Osteocyte (in vitro differentiated cells): ENCODE results near the gene GID4. TPM values are rescaled to one million over a fixed set of nuclear protein-coding genes. Genes with fewer than 3 reads are reported as not detected.

Experiments used
- DNase-seq: peaks from one replicate; pipeline ENCODE4 v3.0.0; 2021; ENCODE audit warnings: mixed read lengths; ENCODE audit not compliant: unreplicated experiment; ENCODE audit errors: extremely low spot score
- H3K27ac Mint-ChIP-seq: one replicate; pipeline ENCODE4 v1.8.0; 2021; ENCODE audit warnings: mild to moderate bottlenecking, mixed read lengths; ENCODE audit not compliant: unreplicated experiment
- H3K27me3 Mint-ChIP-seq: one replicate; pipeline ENCODE4 v1.8.0; 2021; ENCODE audit warnings: mixed read lengths; ENCODE audit not compliant: unreplicated experiment
- H3K36me3 Mint-ChIP-seq: one replicate; pipeline ENCODE4 v1.8.0; 2021; ENCODE audit warnings: mixed read lengths; ENCODE audit not compliant: unreplicated experiment
- H3K4me1 Mint-ChIP-seq: one replicate; pipeline ENCODE4 v1.8.0; 2021; ENCODE audit warnings: mixed read lengths; ENCODE audit not compliant: unreplicated experiment
- H3K4me3 Mint-ChIP-seq: one replicate; pipeline ENCODE4 v1.8.0; 2021; ENCODE audit warnings: mild to moderate bottlenecking, moderate library complexity, mixed read lengths; ENCODE audit not compliant: unreplicated experiment
- H3K9me3 Mint-ChIP-seq: one replicate; pipeline ENCODE4 v1.8.0; 2021; ENCODE audit warnings: mixed read lengths; ENCODE audit not compliant: unreplicated experiment
- total RNA-seq: library from RNA; stranded (reverse); gene quantifications from 2 replicates; pipeline ENCODE4 v1.2.1, GENCODE V29; 2021
- TF ChIP-seq, protein P1 (sequence below): fragments of 200-600 bp; sonication (generic); IDR thresholded peaks from 2 replicates; pipeline ENCODE4 v1.5.0; 2021; ENCODE audit warnings: antibody characterized with exemption, mild to moderate bottlenecking, moderate library complexity

The GID4 gene
- total RNA-seq, 1 donor from 2014 or later = 9.2 TPM

GRCh38 chr17:18069101-18069500, 29.9 kb downstream of the GID4 start:
- no peaks in the 10 kb centered on the region for H3K9me3 Mint-ChIP-seq
- no peaks in the 10 kb centered on the region for H3K27me3 Mint-ChIP-seq
- H3K4me3 Mint-ChIP-seq = no peak overlapping the region
- no peak overlapping the region for H3K27ac Mint-ChIP-seq
- TF ChIP-seq, protein P1, sequence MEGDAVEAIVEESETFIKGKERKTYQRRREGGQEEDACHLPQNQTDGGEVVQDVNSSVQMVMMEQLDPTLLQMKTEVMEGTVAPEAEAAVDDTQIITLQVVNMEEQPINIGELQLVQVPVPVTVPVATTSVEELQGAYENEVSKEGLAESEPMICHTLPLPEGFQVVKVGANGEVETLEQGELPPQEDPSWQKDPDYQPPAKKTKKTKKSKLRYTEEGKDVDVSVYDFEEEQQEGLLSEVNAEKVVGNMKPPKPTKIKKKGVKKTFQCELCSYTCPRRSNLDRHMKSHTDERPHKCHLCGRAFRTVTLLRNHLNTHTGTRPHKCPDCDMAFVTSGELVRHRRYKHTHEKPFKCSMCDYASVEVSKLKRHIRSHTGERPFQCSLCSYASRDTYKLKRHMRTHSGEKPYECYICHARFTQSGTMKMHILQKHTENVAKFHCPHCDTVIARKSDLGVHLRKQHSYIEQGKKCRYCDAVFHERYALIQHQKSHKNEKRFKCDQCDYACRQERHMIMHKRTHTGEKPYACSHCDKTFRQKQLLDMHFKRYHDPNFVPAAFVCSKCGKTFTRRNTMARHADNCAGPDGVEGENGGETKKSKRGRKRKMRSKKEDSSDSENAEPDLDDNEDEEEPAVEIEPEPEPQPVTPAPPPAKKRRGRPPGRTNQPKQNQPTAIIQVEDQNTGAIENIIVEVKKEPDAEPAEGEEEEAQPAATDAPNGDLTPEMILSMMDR = no peak
- DNase-seq = no peak
- H3K4me1 Mint-ChIP-seq = peaks cover 12% of the 10 kb centered on the region
- peaks cover 18% of the 10 kb centered on the region for H3K36me3 Mint-ChIP-seq

GRCh38 chr17:18070861-18071340, 31.7 kb downstream of the GID4 start:
- Mint-ChIP-seq H3K9me3 (no peaks in the 10 kb centered on the region), H3K27ac (no peak overlapping the region), H3K4me1 (peaks cover 12% of the 10 kb centered on the region), H3K4me3 (no peak overlapping the region), H3K36me3 (peaks cover 3% of the 10 kb centered on the region), H3K27me3 (peaks cover 9% of the 10 kb centered on the region)
- TF ChIP-seq, protein P1 = no peak
- no peak for DNase-seq

GRCh38 chr17:18071751-18072150, 32.5 kb downstream of the GID4 start:
- Mint-ChIP-seq H3K4me1 (peaks cover 12% of the 10 kb centered on the region), H3K4me3 (no peak overlapping the region), H3K27ac (no peak overlapping the region), H3K36me3 (no peaks in the 10 kb centered on the region), H3K27me3 (peaks cover 13% of the 10 kb centered on the region), H3K9me3 (no peaks in the 10 kb centered on the region)
- TF ChIP-seq, protein P1 = no peak
- no peak for DNase-seq

GRCh38 chr17:18074566-18075272, 35.5 kb downstream of the GID4 start:
- DNase-seq = no peak
- no peaks in the 10 kb centered on the region for H3K36me3 Mint-ChIP-seq
- H3K4me3 Mint-ChIP-seq = no peak overlapping the region
- no peak overlapping the region for H3K27ac Mint-ChIP-seq
- H3K9me3 Mint-ChIP-seq = no peaks in the 10 kb centered on the region
- H3K4me1 Mint-ChIP-seq = peaks cover 12% of the 10 kb centered on the region
- H3K27me3 Mint-ChIP-seq = peaks cover 20% of the 10 kb centered on the region
- TF ChIP-seq, protein P1 = no peak

GRCh38 chr17:18076936-18077335, 37.7 kb downstream of the GID4 start:
- H3K4me3 Mint-ChIP-seq = no peak overlapping the region
- no peak for DNase-seq
- no peaks in the 10 kb centered on the region for H3K9me3 Mint-ChIP-seq
- H3K27ac Mint-ChIP-seq = no peak overlapping the region
- peaks cover 25% of the 10 kb centered on the region for H3K27me3 Mint-ChIP-seq
- no peaks in the 10 kb centered on the region for H3K4me1 Mint-ChIP-seq
- no peaks in the 10 kb centered on the region for H3K36me3 Mint-ChIP-seq
- TF ChIP-seq, protein P1 = no peak
